ENCODE results near the gene ITGB8.

The ITGB8 gene

GRCh38 chr7:20348125-20348807 is 17.6 kb downstream of the ITGB8 start:
- DNase-seq (ENCODE audit: extremely low read depth, low read depth), result no peak
- TF ChIP-seq CTCF (IDR thresholded peaks at IDR 0.05; ENCODE audit: low read depth, low read length), result no peak

GRCh38 chr7:20350518-20350951 is 19.8 kb downstream of the ITGB8 start:
- no peak for DNase-seq (ENCODE audit: extremely low read depth, low read depth)

GRCh38 chr7:20350996-20351692 is 20.4 kb downstream of the ITGB8 start:
- no peak for TF ChIP-seq CTCF (IDR thresholded peaks at IDR 0.05; ENCODE audit: low read depth, low read length)

More at GRCh38 chr7:20350518-20350951, 19.8 kb downstream of the ITGB8 start:
- TF ChIP-seq CTCF (IDR thresholded peaks at IDR 0.05; ENCODE audit: low read depth, low read length), result no peak

GRCh38 chr7:20351901-20352300 is 21.2 kb downstream of the ITGB8 start:
- no peak for TF ChIP-seq CTCF (IDR thresholded peaks at IDR 0.05; ENCODE audit: low read depth, low read length)
- no peak for DNase-seq (ENCODE audit: extremely low read depth, low read depth)

More at GRCh38 chr7:20350996-20351692, 20.4 kb downstream of the ITGB8 start:
- no peak for DNase-seq (ENCODE audit: extremely low read depth, low read depth)

GRCh38 chr7:20352573-20353306 is 22.0 kb downstream of the ITGB8 start:
- TF ChIP-seq CTCF (IDR thresholded peaks at IDR 0.05; ENCODE audit: low read depth, low read length), result no peak
- no peak for DNase-seq (ENCODE audit: extremely low read depth, low read depth)

- no peak for DNase-seq (ENCODE audit: extremely low read depth, low read depth)
- no peak for TF ChIP-seq CTCF (IDR thresholded peaks at IDR 0.05; ENCODE audit: low read depth, low read length)
Observed at GRCh38 chr7:20354610-20355528, 24.2 kb downstream of the ITGB8 start.
